PC-3 (cell line): ENCODE results near the gene C16orf74. TPM values are rescaled to one million over a fixed set of nuclear protein-coding genes. Genes with fewer than 3 reads are reported as not detected.

Experiments
- ATAC-seq: fragments of 200-7000 bp; cut with Tn5 transposase; 2 replicates; pipeline ENCODE4 v1.9.1; 2020; ENCODE audit warnings: mild to moderate bottlenecking, moderate library complexity
- BruUV-seq: library from RNA; stranded (reverse); fragments of 400-500 nt; replicated peaks from 2 replicates; lab custom pipeline; 2021; lab: Mats Ljungman, UMichigan
- CTCF ChIA-PET: fragments of 300-600 bp; sonication (Branson Sonifier 250); formaldehyde crosslinking; loops from one replicate; lab custom pipeline; 2022; ENCODE audit warnings: antibody characterized with exemption; lab: Charles Lee
- POLR2A ChIA-PET: fragments of 300-600 bp; sonication (Branson Sonifier 250); formaldehyde crosslinking; loops from one replicate; lab custom pipeline; 2022; ENCODE audit warnings: antibody characterized with exemption; ENCODE audit not compliant: unreplicated experiment; lab: Charles Lee
- DNase-seq: peaks from one replicate; pipeline ENCODE4 v3.0.0-alpha.2; 2015
- H2AFZ ChIP-seq: fragments of 300-600 bp; sonication (generic); 2 replicates; pipeline ENCODE4 v1.6.0; 2016; ENCODE audit warnings: antibody characterized with exemption, low read length
- H3F3A ChIP-seq: fragments of 300-600 bp; sonication (generic); one replicate; pipeline ENCODE4 v1.6.0; 2017; ENCODE audit warnings: antibody characterized with exemption, low read length, control low read depth, mild to moderate bottlenecking; ENCODE audit not compliant: unreplicated experiment
- H3K27ac ChIP-seq: fragments of 300-600 bp; sonication (generic); 2 replicates; pipeline ENCODE4 v1.5.1; 2016; ENCODE audit warnings: mild to moderate bottlenecking, low read length
- H3K27me3 ChIP-seq: fragments of 300-600 bp; sonication (generic); 2 replicates; pipeline ENCODE4 v1.6.1; 2016; ENCODE audit warnings: low read length, mixed read lengths
- H3K36me3 ChIP-seq: fragments of 300-600 bp; sonication (generic); 2 replicates; pipeline ENCODE4 v1.6.1; 2016; ENCODE audit warnings: low read depth, mixed run types, low read length, mixed read lengths
- H3K4me1 ChIP-seq: fragments of 300-600 bp; sonication (generic); 2 replicates; pipeline ENCODE4 v1.5.1; 2016; ENCODE audit warnings: low read length; ENCODE audit not compliant: insufficient read depth
- H3K4me2 ChIP-seq: fragments of 300-600 bp; sonication (generic); 2 replicates; pipeline ENCODE4 v1.6.0; 2016; ENCODE audit warnings: low read length
- H3K4me3 ChIP-seq: fragments of 300-600 bp; sonication (generic); 2 replicates; pipeline ENCODE4 v1.5.1; 2016; ENCODE audit warnings: mild to moderate bottlenecking, low read length, mixed read lengths
- H3K79me2 ChIP-seq: fragments of 300-600 bp; sonication (generic); 2 replicates; pipeline ENCODE4 v1.6.1; 2017; ENCODE audit warnings: low read length, mixed read lengths
- H3K9ac ChIP-seq: fragments of 300-600 bp; sonication (generic); 2 replicates; pipeline ENCODE4 v1.6.0; 2016; ENCODE audit warnings: mild to moderate bottlenecking, low read length
- H3K9me2 ChIP-seq: fragments of 300-600 bp; sonication (generic); replicated peaks from 2 replicates; pipeline ENCODE4 v1.6.1; 2016; ENCODE audit warnings: mixed run types, low read length, mixed read lengths
- H3K9me3 ChIP-seq: fragments of 300-600 bp; sonication (generic); 2 replicates; pipeline ENCODE4 v1.6.1; 2016; ENCODE audit warnings: low read length, mixed read lengths
- H4K20me1 ChIP-seq: fragments of 300-600 bp; sonication (generic); 2 replicates; pipeline ENCODE4 v1.6.1; 2016; ENCODE audit warnings: low read length, mixed read lengths
- CTCF ChIP-seq: fragments of 300-600 bp; sonication (generic); conservative IDR thresholded peaks from 2 replicates; pipeline ENCODE4 v1.5.1; 2017; ENCODE audit warnings: antibody characterized with exemption, low read depth, mild to moderate bottlenecking, low read length
- EZH2 ChIP-seq: fragments of 300-600 bp; sonication (generic); IDR thresholded peaks from one replicate; pipeline ENCODE4 v1.6.1; 2017; ENCODE audit warnings: antibody characterized with exemption, mild to moderate bottlenecking, low read length; ENCODE audit not compliant: unreplicated experiment
- EZH2phosphoT487 ChIP-seq: fragments of 300-600 bp; sonication (generic); IDR thresholded peaks from 2 replicates; pipeline ENCODE4 v1.6.1; 2018; ENCODE audit warnings: mild to moderate bottlenecking, antibody characterized with exemption, low read length, borderline replicate concordance
- intact Hi-C: fragments of 100-400 bp; cut with micrococcal nuclease; formaldehyde crosslinking; loops from 2 replicates; pipeline ENCODE4 v1.9.0; 2023
- total RNA-seq: library from RNA; depleted of rRNA; stranded (reverse); fragments of >200 nt; gene quantifications from 2 replicates; pipeline ENCODE4 v1.2.3, GENCODE V29; 2014

The C16orf74 gene
- total RNA-seq, 1 experiment from 2014 or later = 71.0 TPM

GRCh38 chr16:85677383-85677967 is 73.4 kb downstream of the C16orf74 start:
- no peak for TF ChIP-seq CTCF
- TF ChIP-seq EZH2phosphoT487 = no peak
- no peak for TF ChIP-seq EZH2
- H3K4me2 ChIP-seq = no peak overlapping the region
- CTCF ChIA-PET = no interaction called here
- H3K9me2 ChIP-seq = no peaks in the 10 kb centered on the region
- H3K4me1 ChIP-seq = no peaks in the 10 kb centered on the region
- no peak overlapping the region for H3K4me3 ChIP-seq
- no peaks in the 10 kb centered on the region for H3F3A ChIP-seq
- no peak overlapping the region for H3K9ac ChIP-seq
- no peaks in the 10 kb centered on the region for H4K20me1 ChIP-seq
- POLR2A ChIA-PET = no interaction called here
- H3K27me3 ChIP-seq = no peaks in the 10 kb centered on the region
- intact Hi-C loops = loop anchor here (5.0 kb wide), 1 partner anchor 85 kb away; no protein-coding TSS in a partner anchor
- ATAC-seq = no peak
- H3K9me3 ChIP-seq = no peaks in the 10 kb centered on the region
- BruUV-seq = no TSS peak
- H2AFZ ChIP-seq = no peak overlapping the region
- H3K79me2 ChIP-seq = no peaks in the 10 kb centered on the region
- no peak for DNase-seq
- H3K36me3 ChIP-seq = peaks cover 31% of the 10 kb centered on the region
- H3K27ac ChIP-seq = no peak overlapping the region

- Histone ChIP-seq H4K20me1 (no peaks in the 10 kb centered on the region), H3K79me2 (no peaks in the 10 kb centered on the region), H3K4me3 (no peak overlapping the region), H3F3A (no peaks in the 10 kb centered on the region), H3K9me2 (no peaks in the 10 kb centered on the region), H3K9ac (no peak overlapping the region), H3K9me3 (no peaks in the 10 kb centered on the region), H3K27ac (no peak overlapping the region), H3K27me3 (no peaks in the 10 kb centered on the region), H2AFZ (no peak overlapping the region), H3K4me2 (no peak overlapping the region), H3K36me3 (peaks cover 34% of the 10 kb centered on the region), H3K4me1 (no peaks in the 10 kb centered on the region)
- POLR2A ChIA-PET = no interaction called here
- DNase-seq (no peak), ATAC-seq (no peak)
- BruUV-seq = no TSS peak
- CTCF ChIA-PET = no interaction called here
- no peak for TF ChIP-seq CTCF
- no peak for TF ChIP-seq EZH2
- no peak for TF ChIP-seq EZH2phosphoT487
- intact Hi-C loops = loop anchor here (5.0 kb wide), 1 partner anchor 86 kb away; no protein-coding TSS in a partner anchor
These were observed 74.4 kb downstream of the C16orf74 start for GRCh38 chr16:85676466-85676865.

GRCh38 chr16:85675251-85675874 is 75.5 kb downstream of the C16orf74 start:
- H3K9ac ChIP-seq = no peak overlapping the region
- no peak overlapping the region for H2AFZ ChIP-seq
- TF ChIP-seq EZH2phosphoT487 (no peak), CTCF (peak; percentile 54), EZH2 (no peak)
- H3K27ac ChIP-seq = no peak overlapping the region
- intact Hi-C loops = loop anchor here (5.0 kb wide), 1 partner anchor 87 kb away; no protein-coding TSS in a partner anchor
- no TSS peak for BruUV-seq
- H3K4me3 ChIP-seq = no peak overlapping the region
- ChIA-PET CTCF (no interaction called here), POLR2A (no interaction called here)
- H3K4me1 ChIP-seq = no peaks in the 10 kb centered on the region
- H3K36me3 ChIP-seq = peaks cover 33% of the 10 kb centered on the region
- no peak overlapping the region for H3K4me2 ChIP-seq
- DNase-seq = no peak
- no peaks in the 10 kb centered on the region for H3F3A ChIP-seq
- H3K79me2 ChIP-seq = no peaks in the 10 kb centered on the region
- H3K9me2 ChIP-seq = no peaks in the 10 kb centered on the region
- no peaks in the 10 kb centered on the region for H3K9me3 ChIP-seq
- peak; percentile 75 for ATAC-seq
- no peaks in the 10 kb centered on the region for H4K20me1 ChIP-seq
- H3K27me3 ChIP-seq = no peaks in the 10 kb centered on the region
